HG03442 (cell line): ENCODE results near the gene HDGFL2.
"Not testable (repeated sequence)": the region's sequence is repeated elsewhere in the genome, so short reads cannot be mapped to it uniquely, and the experiment has no call there.

ENCODE experiments used
- ATAC-seq: cut with Tn5 transposase; IDR thresholded peaks from one replicate; pipeline ENCODE4 v1.9.1; 2021; ENCODE audit warnings: mild to moderate bottlenecking, moderate library complexity; ENCODE audit not compliant: unreplicated experiment

Gene HDGFL2

GRCh38 chr19:4511300-4512054 lies 39.4 kb downstream of the HDGFL2 start:
- no peak for ATAC-seq

- ATAC-seq = no peak
Observed at GRCh38 chr19:4512070-4512469, 40.0 kb downstream of the HDGFL2 start.

- ATAC-seq = no peak
Observed at GRCh38 chr19:4513248-4513647, 41.2 kb downstream of the HDGFL2 start.

GRCh38 chr19:4515732-4516131 lies 43.6 kb downstream of the HDGFL2 start:
- no peak for ATAC-seq

GRCh38 chr19:4516199-4516938 lies 44.3 kb downstream of the HDGFL2 start:
- ATAC-seq = no peak

GRCh38 chr19:4516939-4517300 lies 44.8 kb downstream of the HDGFL2 start:
- ATAC-seq = no peak

- no peak for ATAC-seq
Observed at GRCh38 chr19:4517451-4518057, 45.5 kb downstream of the HDGFL2 start.

- ATAC-seq = no peak
Observed at GRCh38 chr19:4518345-4519171, 46.5 kb downstream of the HDGFL2 start, which contains the start of gene PLIN4. Gene PLIN4, minus strand, starts transcription at chr19:4518486. Its CDS starts 214 bp downstream, at chr19:4518272.

- ATAC-seq = no peak
Observed at GRCh38 chr19:4519172-4519496, 47.0 kb downstream of the HDGFL2 start.

GRCh38 chr19:4519521-4520277 lies 47.6 kb downstream of the HDGFL2 start:
- ATAC-seq = no peak

GRCh38 chr19:4521170-4521887 lies 49.2 kb downstream of the HDGFL2 start:
- no peak for ATAC-seq

GRCh38 chr19:4521888-4522242 lies 49.8 kb downstream of the HDGFL2 start:
- ATAC-seq = no peak

GRCh38 chr19:4522291-4523002 lies 50.4 kb downstream of the HDGFL2 start:
- no peak for ATAC-seq

- ATAC-seq = no peak
Observed at GRCh38 chr19:4523306-4524110, 51.4 kb downstream of the HDGFL2 start.

- no peak for ATAC-seq
Observed at GRCh38 chr19:4524808-4525562, 52.9 kb downstream of the HDGFL2 start.

- no peak for ATAC-seq
Observed at GRCh38 chr19:4525563-4526002, 53.5 kb downstream of the HDGFL2 start.

- not testable (repeated sequence) for ATAC-seq
Observed at GRCh38 chr19:4527377-4527776, 55.3 kb downstream of the HDGFL2 start.

GRCh38 chr19:4528843-4529242 lies 56.7 kb downstream of the HDGFL2 start:
- ATAC-seq = no peak
